Measurements from ENCODE around the gene C5orf46. TPM values are rescaled to one million over a fixed set of nuclear protein-coding genes. Genes with fewer than 3 reads are reported as not detected.

Gene C5orf46
- total and polyA plus RNA-seq, 9 donors: not detected

- H3K27me3 ChIP-seq: no peaks in the 10 kb centered on the region
- intact Hi-C loops (cut with DNase I): no loop called here
- H3K4me3 ChIP-seq: no peak overlapping the region
- H3K4me1 ChIP-seq (ENCODE audit: insufficient read depth): no peaks in the 10 kb centered on the region
- TF ChIP-seq EP300 (IDR thresholded peaks at IDR 0.05) (no peak), POLR2A (IDR thresholded peaks at IDR 0.05) (no peak), CTCF (IDR thresholded peaks at IDR 0.05) (no peak)
- H3K27ac ChIP-seq: no peak overlapping the region
- H3K9me3 ChIP-seq: no peaks in the 10 kb centered on the region
- H3K36me3 ChIP-seq: no peaks in the 10 kb centered on the region
- WGBS, 3 donors: 86 to 95% (median 92%) methylated on average over 4 of the region's 4 CpGs
- DNase-seq: no peak
These were observed 33.2 kb upstream of the C5orf46 start for GRCh38 chr5:147939431-147940114.

GRCh38 chr5:147935032-147935431 lies 28.7 kb upstream of the C5orf46 start:
- 0 to 8% (median 1%) methylated on average over 3 of the region's 3 CpGs for WGBS, 3 donors
- TF ChIP-seq EP300 (IDR thresholded peaks at IDR 0.05): no peak
- TF ChIP-seq CTCF (IDR thresholded peaks at IDR 0.05): no peak
- TF ChIP-seq POLR2A (IDR thresholded peaks at IDR 0.05): no peak
- no peak overlapping the region for H3K4me3 ChIP-seq
- H3K27ac ChIP-seq: no peak overlapping the region
- no peaks in the 10 kb centered on the region for H3K4me1 ChIP-seq (ENCODE audit: insufficient read depth)
- H3K27me3 ChIP-seq: no peaks in the 10 kb centered on the region
- DNase-seq: no peak
- H3K9me3 ChIP-seq: no peaks in the 10 kb centered on the region
- H3K36me3 ChIP-seq: no peaks in the 10 kb centered on the region
- intact Hi-C loops (cut with DNase I): no loop called here

- DNase-seq: no peak
- Histone ChIP-seq H3K27me3 (no peaks in the 10 kb centered on the region), H3K36me3 (no peaks in the 10 kb centered on the region), H3K4me3 (no peak overlapping the region), H3K4me1 (ENCODE audit: insufficient read depth) (no peaks in the 10 kb centered on the region), H3K27ac (no peak overlapping the region), H3K9me3 (no peaks in the 10 kb centered on the region)
- 59 to 65% (median 60%) methylated on average over 2 of the region's 2 CpGs for WGBS, 3 donors
- intact Hi-C loops (cut with DNase I): no loop called here
- no peak for TF ChIP-seq CTCF (IDR thresholded peaks at IDR 0.05)
- TF ChIP-seq POLR2A (IDR thresholded peaks at IDR 0.05): no peak
- no peak for TF ChIP-seq EP300 (IDR thresholded peaks at IDR 0.05)
These were observed 24.4 kb upstream of the C5orf46 start for GRCh38 chr5:147930769-147931168.

GRCh38 chr5:147927901-147928300 lies 21.6 kb upstream of the C5orf46 start:
- intact Hi-C loops (cut with DNase I): loop anchor here in 1 of 4 donors (10.0 kb wide), 1 partner anchor 1343 kb away; no protein-coding TSS in a partner anchor
- WGBS, 3 donors: 30 to 40% (median 30%) methylated on average over 3 of the region's 3 CpGs

More at GRCh38 chr5:147927901-147928300, 21.6 kb upstream of the C5orf46 start:
- DNase-seq: no peak
- H3K4me3 ChIP-seq: no peak overlapping the region
- no peak overlapping the region for H3K27ac ChIP-seq
- no peaks in the 10 kb centered on the region for H3K4me1 ChIP-seq (ENCODE audit: insufficient read depth)
- no peaks in the 10 kb centered on the region for H3K27me3 ChIP-seq
- no peaks in the 10 kb centered on the region for H3K9me3 ChIP-seq
- TF ChIP-seq EP300 (IDR thresholded peaks at IDR 0.05): no peak
- no peak for TF ChIP-seq CTCF (IDR thresholded peaks at IDR 0.05)
- H3K36me3 ChIP-seq: no peaks in the 10 kb centered on the region
